ENCODE results near the gene SI.
"Not testable (repeated sequence)": the region's sequence is repeated elsewhere in the genome, so short reads cannot be mapped to it uniquely, and the experiment has no call there.

The SI gene

GRCh38 chr3:165078293-165078692, at the start of gene SI:
TSS of gene SI (minus strand) at chr3:165078496. CDS start at chr3:165076012, 2,484 bp downstream.
- no peak for DNase-seq

GRCh38 chr3:165125836-165126235, 47.5 kb upstream of the SI start:
- DNase-seq, result no peak

- no peak for DNase-seq
Observed at GRCh38 chr3:165111401-165111800, 33.1 kb upstream of the SI start.

GRCh38 chr3:165103616-165104015, 25.3 kb upstream of the SI start:
- DNase-seq, result no peak

GRCh38 chr3:165082650-165083049, 4.4 kb upstream of the SI start:
- no peak for DNase-seq

DNA sequence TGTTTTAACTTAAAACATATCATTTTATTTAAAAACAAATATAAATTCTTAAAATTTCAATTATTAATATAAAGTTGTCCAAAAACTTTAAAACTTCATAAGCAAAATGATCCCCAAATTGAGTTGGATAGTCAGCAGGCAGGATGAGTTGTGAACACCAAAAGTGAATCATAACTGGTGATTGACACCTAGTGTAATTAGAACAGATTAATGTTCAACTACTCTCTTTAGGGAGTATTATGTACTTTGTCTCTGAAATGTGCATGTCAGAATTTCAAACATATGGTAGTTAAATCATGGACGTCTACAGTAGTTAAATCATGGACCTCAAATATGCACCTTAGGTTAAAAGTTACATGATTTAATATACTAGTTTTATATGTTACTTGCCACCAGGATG, 2.9 kb upstream of the SI start:
- DNase-seq, result no peak

- DNase-seq, result no peak
Observed at GRCh38 chr3:165075695-165076094, 2.6 kb downstream of the SI start.

DNA sequence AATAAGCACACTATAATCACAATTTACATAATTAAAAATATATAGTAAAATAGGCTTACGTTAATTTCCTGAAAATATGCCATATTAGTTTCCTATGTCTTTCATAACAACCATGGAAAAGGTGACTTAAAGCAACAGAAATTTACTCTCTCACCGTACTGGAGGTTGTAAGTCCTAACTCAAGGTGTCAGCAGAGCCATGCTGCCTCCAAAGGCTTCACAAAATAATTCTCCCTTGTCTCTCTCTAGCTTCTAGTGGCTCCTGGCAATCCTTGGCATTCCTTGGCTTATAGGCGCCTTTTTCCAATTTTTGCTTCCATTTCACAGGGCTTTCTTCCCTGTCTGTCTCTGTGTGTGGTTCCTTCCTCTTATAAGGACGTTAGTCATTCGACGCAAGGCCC, 7.6 kb downstream of the SI start:
- no peak for DNase-seq

DNA sequence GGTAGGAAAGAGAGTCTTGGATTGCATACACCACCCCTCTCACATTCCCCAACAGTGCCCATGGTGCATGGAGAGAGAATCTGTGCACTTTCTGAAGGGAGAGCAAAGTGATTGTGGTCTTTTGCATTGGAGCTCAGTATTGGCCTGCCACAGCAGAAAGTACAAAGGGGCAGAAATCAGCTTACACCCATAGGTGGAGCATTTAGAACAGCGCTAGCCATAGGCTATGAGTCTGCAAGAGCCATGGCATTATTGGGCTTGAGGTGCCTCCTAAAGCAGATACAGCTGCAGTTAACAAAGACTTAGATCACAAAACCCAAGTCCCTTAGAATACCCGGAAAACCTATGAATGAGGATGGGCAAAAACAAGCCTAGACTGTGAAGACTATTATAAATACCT, 21.8 kb downstream of the SI start:
- no peak for DNase-seq

DNA sequence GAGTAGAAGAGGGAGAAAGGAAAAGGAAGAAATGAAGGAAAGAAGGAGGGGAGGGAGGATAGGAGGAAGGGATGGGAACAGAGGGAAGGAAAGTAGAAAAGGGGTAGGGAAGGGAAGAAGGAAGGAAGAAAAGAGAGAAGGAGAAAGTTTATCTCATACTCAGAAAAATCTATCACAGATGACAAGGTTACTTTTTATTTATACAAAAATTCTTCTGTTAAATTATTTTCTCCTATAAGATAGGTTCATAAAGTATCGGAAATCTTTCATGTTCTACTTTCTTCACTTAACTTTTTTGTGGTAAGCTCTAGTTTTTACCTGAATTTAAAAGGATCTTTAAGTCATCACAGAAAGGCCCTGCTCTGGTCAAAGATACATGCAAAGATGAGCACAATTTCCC, 38.1 kb downstream of the SI start:
- no peak for DNase-seq

DNA sequence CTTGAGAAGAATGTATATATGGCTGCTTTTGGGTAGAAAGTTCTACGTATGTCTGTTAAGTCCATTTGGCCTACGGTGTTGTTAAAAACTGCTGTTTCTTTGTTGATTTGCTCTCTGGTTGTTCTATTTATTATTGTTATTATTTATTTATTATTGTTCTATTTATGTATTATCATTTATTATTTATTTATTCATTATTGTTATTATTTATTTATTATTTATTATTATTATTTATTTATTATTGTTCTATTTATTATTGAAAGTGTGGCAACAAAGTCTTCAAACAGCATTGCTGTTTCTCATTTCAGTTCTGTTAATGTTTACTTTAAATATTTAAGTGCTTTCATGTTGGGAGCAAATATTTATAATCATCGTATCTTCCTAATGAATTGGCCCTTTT, 66.7 kb downstream of the SI start:
- no peak for DNase-seq

- no peak for DNase-seq
Observed at GRCh38 chr3:164984947-164985346, 93.3 kb downstream of the SI start.

GRCh38 chr3:164962610-164963009, 115.7 kb downstream of the SI start:
- DNase-seq, result no peak

DNA sequence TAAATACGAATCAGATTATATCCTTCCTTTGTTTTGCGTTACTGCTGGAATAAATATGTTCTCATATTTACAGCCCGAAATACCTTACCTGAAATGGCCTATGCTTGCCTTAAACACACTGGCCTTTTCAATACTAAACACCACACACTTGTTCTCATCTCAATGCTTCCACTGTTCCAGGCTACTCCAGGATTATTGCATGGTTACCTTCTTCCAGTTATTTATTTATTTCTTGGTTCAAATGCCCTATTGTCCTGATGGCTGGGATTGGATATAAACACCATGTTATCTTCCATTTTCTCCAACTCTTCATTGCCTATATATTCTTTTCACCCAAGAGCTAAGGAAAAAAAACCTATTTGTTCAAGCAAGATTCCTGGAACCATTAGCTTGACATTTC, 125.3 kb downstream of the SI start:
- DNase-seq, result no peak

DNA sequence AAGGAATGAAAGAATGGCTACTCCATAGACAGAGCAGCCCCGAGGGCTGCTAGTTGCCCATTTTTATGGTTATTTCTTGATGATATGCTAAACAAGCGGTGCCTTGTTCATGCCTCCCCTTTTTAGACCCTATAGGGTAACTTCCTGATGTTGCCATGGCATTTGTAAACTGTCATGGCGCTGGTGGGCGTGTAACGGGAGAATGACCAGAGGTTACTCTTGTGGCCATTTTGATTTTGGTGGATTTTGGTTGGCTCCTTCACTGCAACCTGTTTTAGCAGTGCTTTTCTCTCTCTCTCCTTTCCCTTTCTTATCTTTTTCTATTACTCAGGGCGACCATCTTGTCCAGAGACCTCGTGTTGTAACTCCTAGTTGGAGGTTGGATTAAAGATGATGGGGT, 126.9 kb downstream of the SI start:
- DNase-seq, result not testable (repeated sequence)

DNA sequence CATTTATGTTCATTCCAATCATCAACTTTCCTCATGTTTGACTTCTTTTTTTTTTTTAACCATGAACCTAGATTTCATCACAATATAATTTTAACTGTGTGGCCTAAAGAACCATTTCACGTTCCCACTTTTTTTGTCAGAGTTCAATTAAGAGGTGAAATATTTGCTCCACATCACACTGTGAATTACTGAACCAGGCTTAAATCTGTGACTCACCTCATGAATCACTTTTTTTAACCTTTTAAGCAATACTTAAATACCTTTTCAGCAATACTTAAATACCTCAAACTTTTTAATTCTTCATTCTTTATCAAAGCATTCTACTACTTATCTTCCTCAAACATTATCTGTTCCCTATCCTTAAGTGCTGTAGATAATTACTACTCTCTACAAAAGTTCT, 137.6 kb downstream of the SI start:
- no peak for DNase-seq

- DNase-seq, result no peak
Observed at GRCh38 chr3:164929642-164930041, 148.7 kb downstream of the SI start.
